ENCODE measurements around the gene OR5AS1.
"Not testable (repeated sequence)": the region's sequence is repeated elsewhere in the genome, so short reads cannot be mapped to it uniquely, and the experiment has no call there.

OR5AS1 gene

GRCh38 chr11:56027354-56027753, at the start of gene OR5AS1:
TSS of gene OR5AS1 (plus strand) at chr11:56027654. CDS start at chr11:56030419, 2,765 bp downstream.
- DNase-seq (ENCODE audit: low read depth), result no peak

GRCh38 chr11:55994525-55994924, 32.9 kb upstream of the OR5AS1 start, which contains the start of gene OR5F1:
TSS of gene OR5F1 (minus strand) at chr11:55994625. CDS start at chr11:55994625, 0 bp downstream.
- DNase-seq (ENCODE audit: low read depth), result no peak

- DNase-seq (ENCODE audit: low read depth), result no peak
Measured at GRCh38 chr11:56010716-56011115, 16.7 kb upstream of the OR5AS1 start.

- no peak for DNase-seq (ENCODE audit: low read depth)
Measured at GRCh38 chr11:56013805-56014204, 13.6 kb upstream of the OR5AS1 start.

- DNase-seq (ENCODE audit: low read depth), result no peak
Measured at GRCh38 chr11:56045538-56045937, 18.1 kb downstream of the OR5AS1 start.

GRCh38 chr11:56048480-56048879, 21.0 kb downstream of the OR5AS1 start:
- DNase-seq (ENCODE audit: low read depth), result no peak

GRCh38 chr11:56049487-56049886, 22.0 kb downstream of the OR5AS1 start:
- DNase-seq (ENCODE audit: low read depth), result no peak

GRCh38 chr11:56056366-56056765, 28.9 kb downstream of the OR5AS1 start:
- DNase-seq (ENCODE audit: low read depth), result not testable (repeated sequence)

GRCh38 chr11:56057661-56058237, 30.3 kb downstream of the OR5AS1 start:
- not testable (repeated sequence) for DNase-seq (ENCODE audit: low read depth)

GRCh38 chr11:56058260-56058780, 30.9 kb downstream of the OR5AS1 start:
- not testable (repeated sequence) for DNase-seq (ENCODE audit: low read depth)

- DNase-seq (ENCODE audit: low read depth), result no peak
Measured at GRCh38 chr11:56066980-56067379, 39.5 kb downstream of the OR5AS1 start.
